Measurements from ENCODE around the gene NKX6-2. TPM values are rescaled to one million over a fixed set of nuclear protein-coding genes. Genes with fewer than 3 reads are reported as not detected.

NKX6-2 gene
- total RNA-seq (2.5 TPM), polyA plus RNA-seq (ENCODE audit: insufficient read depth, low read depth, low replicate concordance) (not detected)
- long read RNA-seq, donor 1, partial matches to known transcripts: 0 of 2 reads
- long read RNA-seq, donor 1, other reads (novel, unspliced or antisense): 0 of 2 reads
- long read RNA-seq, donor 2: 0 reads
- long read RNA-seq, donor 3, partial matches to known transcripts: 0 of 1 reads
- long read RNA-seq, donor 3, other reads (novel, unspliced or antisense): 0 of 1 reads
- long read RNA-seq, donor 4, partial matches to known transcripts: 0 of 1 reads
- long read RNA-seq, donor 4, other reads (novel, unspliced or antisense): 0 of 1 reads
- long read RNA-seq, donor 5: 0 reads
- long read RNA-seq, donor 6: 0 reads
- long read RNA-seq, donor 7, partial matches to known transcripts: 0 of 5 reads
- long read RNA-seq, donor 7, other reads (novel, unspliced or antisense): 2 of 5 reads
- long read RNA-seq, donor 8: 0 reads
- long read RNA-seq, donor 9, partial matches to known transcripts: 0 of 2 reads
- long read RNA-seq, donor 9, other reads (novel, unspliced or antisense): 0 of 2 reads
- long read RNA-seq, donor 10, partial matches to known transcripts: 0 of 1 reads
- long read RNA-seq, donor 10, other reads (novel, unspliced or antisense): 0 of 1 reads

GRCh38 chr10:132785723-132786475, at the start of gene NKX6-2:
Gene NKX6-2, minus strand, starts transcription at chr10:132786147. Its CDS starts 199 bp downstream, at chr10:132785948.
- no peak for FAIRE-seq
- Histone ChIP-seq H3K9me3 (ENCODE audit: control insufficient read depth in 2 of 3, insufficient read depth in 1 of 3, low read length in 3 of 3) (no peaks in the 10 kb centered on the region), H3K9ac (ENCODE audit: low read length in 3 of 3) (no peak within 1 kb of the TSS), H3K27ac (ENCODE audit: low read depth in 2 of 2, low read length in 2 of 2) (no peak within 1 kb of the TSS), H3K4me1 (ENCODE audit: control insufficient read depth in 2 of 3, insufficient read depth in 2 of 3, low read depth in 1 of 3, low read length in 3 of 3) (peaks cover 0 to 2% (median 0%) of the 10 kb centered on the region in 3 donors), H3K27me3 (ENCODE audit: control insufficient read depth, insufficient read depth, low read length) (peaks cover 9% of the 10 kb centered on the region), H3K4me3 (ENCODE audit: low read length in 3 of 3) (no peak within 1 kb of the TSS), H3K36me3 (ENCODE audit: control insufficient read depth in 2 of 3, insufficient read depth in 3 of 3, low read length in 3 of 3) (peaks cover 0 to 8% (median 4%) of the 10 kb centered on the region in 3 donors)
- peak in 1 of 5 donors; percentile 46 for DNase-seq
- intact Hi-C loops (cut with DNase I): no loop called here
- TF ChIP-seq CTCF (IDR thresholded peaks at IDR 0.05; ENCODE audit: borderline replicate concordance, extremely low read depth, insufficient read depth): no peak

GRCh38 chr10:132834891-132835847, 49.2 kb upstream of the NKX6-2 start:
- intact Hi-C loops (cut with DNase I): no loop called here
- peaks cover 2% of the 10 kb centered on the region for H3K27me3 ChIP-seq (ENCODE audit: control insufficient read depth, insufficient read depth, low read length)
- H3K4me1 ChIP-seq (ENCODE audit: control insufficient read depth in 2 of 3, insufficient read depth in 2 of 3, low read depth in 1 of 3, low read length in 3 of 3): peaks cover 0 to 5% (median 0%) of the 10 kb centered on the region in 3 donors
- no peak for TF ChIP-seq CTCF (IDR thresholded peaks at IDR 0.05; ENCODE audit: borderline replicate concordance, extremely low read depth, insufficient read depth)
- H3K36me3 ChIP-seq (ENCODE audit: control insufficient read depth in 2 of 3, insufficient read depth in 3 of 3, low read length in 3 of 3): no peaks in the 10 kb centered on the region
- FAIRE-seq: no peak
- no peak overlapping the region for H3K9ac ChIP-seq (ENCODE audit: low read length in 3 of 3)
- H3K9me3 ChIP-seq (ENCODE audit: control insufficient read depth in 2 of 3, insufficient read depth in 1 of 3, low read length in 3 of 3): no peaks in the 10 kb centered on the region
- no peak overlapping the region for H3K27ac ChIP-seq (ENCODE audit: low read depth in 2 of 2, low read length in 2 of 2)
- DNase-seq: peak in 1 of 5 donors; percentile 49
- H3K4me3 ChIP-seq (ENCODE audit: low read length in 3 of 3): no peak overlapping the region

- no peak overlapping the region for H3K9ac ChIP-seq (ENCODE audit: low read length in 3 of 3)
- DNase-seq (peak in 1 of 5 donors; percentile 27), FAIRE-seq (no peak)
- no peaks in the 10 kb centered on the region for H3K36me3 ChIP-seq (ENCODE audit: control insufficient read depth in 2 of 3, insufficient read depth in 3 of 3, low read length in 3 of 3)
- H3K4me3 ChIP-seq (ENCODE audit: low read length in 3 of 3): no peak overlapping the region
- intact Hi-C loops (cut with DNase I): no loop called here
- H3K9me3 ChIP-seq (ENCODE audit: control insufficient read depth in 2 of 3, insufficient read depth in 1 of 3, low read length in 3 of 3): no peaks in the 10 kb centered on the region
- H3K27me3 ChIP-seq (ENCODE audit: control insufficient read depth, insufficient read depth, low read length): peaks cover 2% of the 10 kb centered on the region
- H3K4me1 ChIP-seq (ENCODE audit: control insufficient read depth in 2 of 3, insufficient read depth in 2 of 3, low read depth in 1 of 3, low read length in 3 of 3): peaks cover 0 to 5% (median 0%) of the 10 kb centered on the region in 3 donors
- no peak overlapping the region for H3K27ac ChIP-seq (ENCODE audit: low read depth in 2 of 2, low read length in 2 of 2)
- no peak for TF ChIP-seq CTCF (IDR thresholded peaks at IDR 0.05; ENCODE audit: borderline replicate concordance, extremely low read depth, insufficient read depth)
Observed at GRCh38 chr10:132834311-132834761, 48.4 kb upstream of the NKX6-2 start.
